ENCODE data around the gene PON3. TPM values are rescaled to one million over a fixed set of nuclear protein-coding genes. Genes with fewer than 3 reads are reported as not detected.

The PON3 gene
- total and polyA plus RNA-seq, 2 of the 13 experiments (the other 11 are each of a cell fraction or from before 2014, with no cell fraction given) = 23.6 to 37.8 TPM

- peak; percentile 46; the same call in 1 of the 2 replicates for TF ChIP-seq ZNF281 (CRISPR knock-in tag; IDR thresholded peaks at IDR 0.05; ENCODE audit: borderline replicate concordance)
- TF ChIP-seq ZNF382 (CRISPR knock-in tag; IDR thresholded peaks at IDR 0.05; ENCODE audit: borderline replicate concordance) = no peak
- no peak for TF ChIP-seq ZNF225 (CRISPR knock-in tag; IDR thresholded peaks at IDR 0.05)
- TF ChIP-seq GRHL1 (CRISPR knock-in tag; conservative IDR thresholded peaks at IDR 0.05) = no peak
- TF ChIP-seq IRF1 (CRISPR knock-in tag; IDR thresholded peaks at IDR 0.05; ENCODE audit: low read depth) = no peak
- TF ChIP-seq EP300 (IDR thresholded peaks at IDR 0.05; ENCODE audit: low read depth in 2 of 2, low read length in 2 of 2) = no peak
- peak; percentile 51; the same call in 1 of the 2 replicates for TF ChIP-seq EP300 (CRISPR knock-in tag; IDR thresholded peaks at IDR 0.05; ENCODE audit: borderline replicate concordance)
These were observed 38.6 kb upstream of the PON3 start, which contains the start of gene PON2 (continued) for GRCh38 chr7:95434557-95435421.

Data from HepG2 (cell line).